Limb (tissue), 2 donors: ENCODE data around the gene OMA1.
"Not testable (repeated sequence)": the region's sequence is repeated elsewhere in the genome, so short reads cannot be mapped to it uniquely, and the experiment has no call there.

Experiments used
- DNase-seq, 2 donors: peaks; one replicate each; pipeline ENCODE4 v3.0.0-alpha.2; 2016; ENCODE audit errors: extremely low spot score in 2 of 2

The OMA1 gene

GRCh38 chr1:58573705-58574591, 27.4 kb upstream of the OMA1 start:
- DNase-seq = no peak

- DNase-seq = no peak
These were observed 26.6 kb upstream of the OMA1 start for GRCh38 chr1:58573138-58573537.

GRCh38 chr1:58572690-58573089, 26.2 kb upstream of the OMA1 start:
- no peak for DNase-seq

- no peak for DNase-seq
These were observed 25.1 kb upstream of the OMA1 start for GRCh38 chr1:58571616-58572015.

- DNase-seq = no peak
These were observed 24.3 kb upstream of the OMA1 start for GRCh38 chr1:58570817-58571216.

- DNase-seq = no peak
These were observed 23.6 kb upstream of the OMA1 start for GRCh38 chr1:58570094-58570493.

- no peak for DNase-seq
These were observed 22.4 kb upstream of the OMA1 start for GRCh38 chr1:58568911-58569310.

- no peak for DNase-seq
These were observed 21.8 kb upstream of the OMA1 start for GRCh38 chr1:58568271-58568860.

GRCh38 chr1:58566339-58566738, 19.8 kb upstream of the OMA1 start:
- no peak for DNase-seq

GRCh38 chr1:58563715-58564114, 17.2 kb upstream of the OMA1 start:
- DNase-seq = not testable (repeated sequence)

- no peak for DNase-seq
These were observed 15.1 kb upstream of the OMA1 start for GRCh38 chr1:58561633-58562032.

GRCh38 chr1:58555393-58555792, 8.9 kb upstream of the OMA1 start:
- DNase-seq = no peak

- peak in 1 of 2 donors; percentile 4 for DNase-seq
These were observed 4.9 kb upstream of the OMA1 start for GRCh38 chr1:58551186-58552140.

GRCh38 chr1:58549291-58549690, 2.8 kb upstream of the OMA1 start:
- DNase-seq = not testable (repeated sequence)

- DNase-seq = no peak
These were observed 1.8 kb upstream of the OMA1 start for GRCh38 chr1:58548371-58548770.

GRCh38 chr1:58545591-58546519, 671 bp downstream of the OMA1 start:
- peak; percentile 68 to 85 for DNase-seq

- DNase-seq = no peak
These were observed 3.3 kb downstream of the OMA1 start for GRCh38 chr1:58543260-58543659.

GRCh38 chr1:58539553-58539952, 7.0 kb downstream of the OMA1 start:
- no peak for DNase-seq

- no peak for DNase-seq
These were observed 7.7 kb downstream of the OMA1 start for GRCh38 chr1:58538821-58539220.

GRCh38 chr1:58531842-58532241, 14.7 kb downstream of the OMA1 start:
- DNase-seq = not testable (repeated sequence)

GRCh38 chr1:58529284-58529683, 17.2 kb downstream of the OMA1 start:
- DNase-seq = no peak
